GM21723 (cell line): ENCODE data around the gene STON1.
"Not testable (repeated sequence)": the region's sequence is repeated elsewhere in the genome, so short reads cannot be mapped to it uniquely, and the experiment has no call there.

ENCODE experiments used
- ATAC-seq: cut with Tn5 transposase; IDR thresholded peaks from one replicate; pipeline ENCODE4 v1.9.1; 2021; ENCODE audit warnings: mild to moderate bottlenecking, moderate library complexity; ENCODE audit not compliant: unreplicated experiment

Gene STON1

GRCh38 chr2:48528431-48528830 is 1.5 kb upstream of the STON1 start:
- no peak for ATAC-seq

- ATAC-seq, result no peak
Observed at GRCh38 chr2:48529194-48529593, 760 bp upstream of the STON1 start.

GRCh38 chr2:48529676-48530032 is 300 bp upstream of the STON1 start:
- peak; percentile 9 for ATAC-seq

- no peak for ATAC-seq
Observed at GRCh38 chr2:48531141-48531648, 1.2 kb downstream of the STON1 start.

GRCh38 chr2:48532174-48532573 is 2.2 kb downstream of the STON1 start:
- ATAC-seq, result no peak

- no peak for ATAC-seq
Observed at GRCh38 chr2:48532824-48533223, 2.9 kb downstream of the STON1 start.

GRCh38 chr2:48534781-48535180 is 4.8 kb downstream of the STON1 start:
- ATAC-seq, result no peak

GRCh38 chr2:48540237-48540935 is 10.4 kb downstream of the STON1 start:
- no peak for ATAC-seq

GRCh38 chr2:48541666-48542389 is 11.9 kb downstream of the STON1 start:
- no peak for ATAC-seq

GRCh38 chr2:48543895-48544294 is 13.9 kb downstream of the STON1 start:
- ATAC-seq, result no peak

GRCh38 chr2:48545244-48545643 is 15.3 kb downstream of the STON1 start:
- no peak for ATAC-seq

- no peak for ATAC-seq
Observed at GRCh38 chr2:48548840-48549239, 18.9 kb downstream of the STON1 start.

GRCh38 chr2:48549972-48550371 is 20.0 kb downstream of the STON1 start:
- no peak for ATAC-seq

- ATAC-seq, result no peak
Observed at GRCh38 chr2:48551548-48551947, 21.6 kb downstream of the STON1 start.

GRCh38 chr2:48555071-48555470 is 25.1 kb downstream of the STON1 start:
- ATAC-seq, result not testable (repeated sequence)

GRCh38 chr2:48558456-48558855 is 28.5 kb downstream of the STON1 start:
- ATAC-seq, result no peak

- no peak for ATAC-seq
Observed at GRCh38 chr2:48560546-48561209, 30.7 kb downstream of the STON1 start.

- ATAC-seq, result no peak
Observed at GRCh38 chr2:48562281-48562680, 32.3 kb downstream of the STON1 start.

GRCh38 chr2:48566592-48567310 is 36.8 kb downstream of the STON1 start:
- no peak for ATAC-seq

- ATAC-seq, result no peak
Observed at GRCh38 chr2:48567671-48568070, 37.7 kb downstream of the STON1 start.

GRCh38 chr2:48568547-48568946 is 38.6 kb downstream of the STON1 start:
- ATAC-seq, result no peak
